Omental fat pad (tissue), 4 donors: Measurements from ENCODE around the gene PAMR1. TPM values are rescaled to one million over a fixed set of nuclear protein-coding genes. Genes with fewer than 3 reads are reported as not detected.

Source experiments
- ATAC-seq: fragments of 150-250 bp; one replicate; pipeline ENCODE4 v1.9.1; 2016; ENCODE audit warnings: mild to moderate bottlenecking, moderate library complexity; ENCODE audit not compliant: low FRiP score
- DNase-seq: peaks from one replicate; pipeline ENCODE4 v3.0.0-alpha.2; 2019; ENCODE audit warnings: low spot score
- total RNA-seq, 4 donors: library from RNA; depleted of rRNA; stranded (reverse); fragments of >200 nt; gene quantifications; one replicate each; pipeline ENCODE4 v1.1.0, GENCODE V29; 2016
- TF ChIP-seq, protein P1 (sequence below), 3 donors: fragments of 450-650 bp; IDR thresholded peaks; one replicate each; pipeline ENCODE4 v1.5.1; 2016 to 2017; ENCODE audit warnings: antibody characterized with exemption in 3 of 3, mild to moderate bottlenecking in 3 of 3, moderate library complexity in 2 of 3

The PAMR1 gene
- total RNA-seq, 4 donors from 2014 or later = 7.0 to 34.3 (median 23.0) TPM

- ATAC-seq = no peak
Observed at GRCh38 chr11:35389112-35389511, 136.3 kb downstream of the PAMR1 start.

GRCh38 chr11:35388061-35388460 lies 137.4 kb downstream of the PAMR1 start:
- ATAC-seq (no peak), DNase-seq (no peak)
- TF ChIP-seq, protein P1, sequence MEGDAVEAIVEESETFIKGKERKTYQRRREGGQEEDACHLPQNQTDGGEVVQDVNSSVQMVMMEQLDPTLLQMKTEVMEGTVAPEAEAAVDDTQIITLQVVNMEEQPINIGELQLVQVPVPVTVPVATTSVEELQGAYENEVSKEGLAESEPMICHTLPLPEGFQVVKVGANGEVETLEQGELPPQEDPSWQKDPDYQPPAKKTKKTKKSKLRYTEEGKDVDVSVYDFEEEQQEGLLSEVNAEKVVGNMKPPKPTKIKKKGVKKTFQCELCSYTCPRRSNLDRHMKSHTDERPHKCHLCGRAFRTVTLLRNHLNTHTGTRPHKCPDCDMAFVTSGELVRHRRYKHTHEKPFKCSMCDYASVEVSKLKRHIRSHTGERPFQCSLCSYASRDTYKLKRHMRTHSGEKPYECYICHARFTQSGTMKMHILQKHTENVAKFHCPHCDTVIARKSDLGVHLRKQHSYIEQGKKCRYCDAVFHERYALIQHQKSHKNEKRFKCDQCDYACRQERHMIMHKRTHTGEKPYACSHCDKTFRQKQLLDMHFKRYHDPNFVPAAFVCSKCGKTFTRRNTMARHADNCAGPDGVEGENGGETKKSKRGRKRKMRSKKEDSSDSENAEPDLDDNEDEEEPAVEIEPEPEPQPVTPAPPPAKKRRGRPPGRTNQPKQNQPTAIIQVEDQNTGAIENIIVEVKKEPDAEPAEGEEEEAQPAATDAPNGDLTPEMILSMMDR (IDR thresholded peaks at IDR 0.05) = no peak

More at GRCh38 chr11:35389112-35389511, 136.3 kb downstream of the PAMR1 start:
- DNase-seq = no peak
- TF ChIP-seq, protein P1 (IDR thresholded peaks at IDR 0.05) = no peak

- DNase-seq (no peak), ATAC-seq (no peak)
- TF ChIP-seq, protein P1 (IDR thresholded peaks at IDR 0.05) = no peak
Observed at GRCh38 chr11:35387111-35387982, 138.1 kb downstream of the PAMR1 start.

- no peak for ATAC-seq
- DNase-seq = no peak
- TF ChIP-seq, protein P1 (IDR thresholded peaks at IDR 0.05) = no peak
Observed at GRCh38 chr11:35383953-35384352, 141.5 kb downstream of the PAMR1 start.

Other genes with a start within 250 kb of the PAMR1 start
- 1 to 10 TPM in 3 of 4 donors, under 1 TPM in 1; 0.96 to 5.0 (median 2.8) TPM for gene SLC1A2, start 106.1 kb downstream of the PAMR1 start, total RNA-seq
- gene FJX1, start 92.8 kb upstream of the PAMR1 start, total RNA-seq = 10 to 100 TPM in 2 of 4 donors, 1 to 10 TPM in 2; 3.3 to 48.4 (median 9.4) TPM
- gene TRIM44, start 137.2 kb upstream of the PAMR1 start, total RNA-seq = 10 to 100 TPM; 47.3 to 64.0 (median 52.1) TPM